Mucosa of descending colon (tissue), 3 donors: Measurements from ENCODE around the gene TIPARP. TPM values are rescaled to one million over a fixed set of nuclear protein-coding genes. Genes with fewer than 3 reads are reported as not detected.
A peak's percentile ranks its signal among the peaks of the same experiment; 100 is the strongest.

ENCODE experiments used
- ATAC-seq: fragments of 200-7000 bp; cut with Tn5 transposase; one replicate; pipeline ENCODE4 v1.9.1; 2020; ENCODE audit warnings: mild to moderate bottlenecking, moderate library complexity
- DNase-seq, 3 donors: peaks; one replicate each; pipeline ENCODE4 v3.0.0-alpha.2; 2020
- H3K36me3 ChIP-seq: fragments of 200-600 bp; one replicate; pipeline ENCODE4 v1.8.0; 2021; ENCODE audit warnings: low read depth, mild to moderate bottlenecking
- H3K4me1 ChIP-seq: fragments of 200-600 bp; one replicate; pipeline ENCODE4 v1.8.0; 2021; ENCODE audit warnings: low read depth, mild to moderate bottlenecking
- H3K4me3 ChIP-seq: fragments of 200-600 bp; one replicate; pipeline ENCODE4 v1.8.0; 2021; ENCODE audit warnings: mild to moderate bottlenecking
- H3K9me3 ChIP-seq: fragments of 200-600 bp; one replicate; pipeline ENCODE4 v1.8.0; 2021; ENCODE audit warnings: mild to moderate bottlenecking
- CTCF ChIP-seq: fragments of 200-600 bp; IDR thresholded peaks from one replicate; pipeline ENCODE4 v1.8.0; 2022; ENCODE audit warnings: antibody characterized with exemption, mild to moderate bottlenecking
- intact Hi-C, 2 donors: fragments of 100-400 bp; cut with DNase I in 1 of 2; cut with micrococcal nuclease in 1 of 2; formaldehyde crosslinking; loops; one replicate each; pipeline versions ENCODE4 v1.11.0 to v1.11.1; 2022; cut with DNase I, micrococcal nuclease
- total RNA-seq, 3 donors: library from RNA; stranded (reverse); fragmentation: NEBNext Ultra II Directional in 2 of 3; extraction: Animal tissue kit (Norgen Biotek cat#: 25700) in 2 of 3; gene quantifications; one replicate each; pipeline versions ENCODE4 v1.2.1 to v1.2.4, GENCODE V29; 2021 to 2023
- donor health status: DM: no; HTN: no; CAD: no; lungs with moderate emphysema.
- donor health status: DM: no; HTN: no; CAD: no.
- donor health status: DM: no; HTN: yes; CAD: no.

The TIPARP gene
- total RNA-seq, 3 donors from 2014 or later: 26.4 to 28.6 (median 26.7) TPM

DNA sequence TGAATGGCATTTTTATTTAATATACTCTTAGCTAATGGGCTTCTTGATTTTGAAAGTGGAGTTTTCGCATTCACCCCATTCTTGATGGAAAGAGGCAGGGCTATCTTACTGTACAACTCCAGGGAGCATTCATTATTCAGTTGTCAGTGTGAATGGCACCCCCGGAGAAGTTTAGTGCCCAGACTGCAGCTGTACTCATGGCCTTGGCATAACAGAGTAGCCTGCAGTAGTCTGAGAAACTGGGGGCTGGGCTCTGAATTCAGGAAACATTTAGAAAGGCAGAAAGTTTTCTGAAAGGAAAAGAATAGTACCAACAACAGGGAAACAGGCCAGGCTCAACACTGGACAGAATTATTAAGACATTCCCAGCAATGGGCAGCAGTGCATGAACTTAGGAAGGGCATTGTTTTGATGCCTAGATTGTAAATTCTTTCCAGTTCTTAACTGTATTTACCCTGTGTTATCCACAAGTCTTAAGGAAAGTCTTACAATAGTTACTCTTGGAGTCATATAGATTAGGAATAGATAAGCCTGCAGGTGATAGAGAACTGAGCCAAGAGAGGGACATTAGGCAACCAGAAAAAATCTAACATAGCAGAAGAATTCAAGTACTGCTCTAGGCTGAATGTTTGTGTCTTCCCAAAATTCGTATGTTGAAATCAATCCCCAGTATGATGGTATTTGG is 44.4 kb downstream of the TIPARP start:
- no peak for DNase-seq
- H3K4me3 ChIP-seq: no peak overlapping the region
- TF ChIP-seq CTCF: no peak
- no peaks in the 10 kb centered on the region for H3K9me3 ChIP-seq
- H3K4me1 ChIP-seq: no peaks in the 10 kb centered on the region
- peak; percentile 57 for ATAC-seq
- intact Hi-C loops: no loop called here
- H3K36me3 ChIP-seq: no peaks in the 10 kb centered on the region

DNA sequence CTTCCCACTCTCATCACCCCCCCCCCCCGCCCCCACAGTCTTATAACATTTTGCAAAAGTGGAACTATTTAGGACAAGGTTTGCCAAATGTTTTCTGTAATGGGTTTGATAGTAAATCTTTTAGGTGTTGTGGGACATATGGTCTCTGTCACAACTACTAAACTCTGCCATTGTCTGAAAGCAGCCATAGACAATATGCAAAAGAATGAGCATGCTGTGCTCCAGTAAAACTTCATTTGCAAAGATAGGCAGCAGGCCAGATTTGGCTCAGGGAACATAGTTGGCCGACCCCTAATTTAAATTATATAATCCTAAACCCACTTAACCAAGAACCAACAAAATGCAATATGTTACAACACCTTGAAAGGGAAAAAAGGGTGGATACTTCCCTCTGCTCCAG is 46.4 kb downstream of the TIPARP start:
- intact Hi-C loops: no loop called here
- no peak overlapping the region for H3K4me3 ChIP-seq
- ATAC-seq (no peak), DNase-seq (no peak)
- H3K9me3 ChIP-seq: no peaks in the 10 kb centered on the region
- H3K36me3 ChIP-seq: no peaks in the 10 kb centered on the region
- H3K4me1 ChIP-seq: no peaks in the 10 kb centered on the region
- TF ChIP-seq CTCF: no peak

GRCh38 chr3:156721687-156722618 is 47.6 kb downstream of the TIPARP start:
- Histone ChIP-seq H3K4me3 (no peak overlapping the region), H3K4me1 (peaks cover 3% of the 10 kb centered on the region), H3K36me3 (no peaks in the 10 kb centered on the region), H3K9me3 (no peaks in the 10 kb centered on the region)
- ATAC-seq: no peak
- intact Hi-C loops: no loop called here
- TF ChIP-seq CTCF: no peak
- no peak for DNase-seq

DNA sequence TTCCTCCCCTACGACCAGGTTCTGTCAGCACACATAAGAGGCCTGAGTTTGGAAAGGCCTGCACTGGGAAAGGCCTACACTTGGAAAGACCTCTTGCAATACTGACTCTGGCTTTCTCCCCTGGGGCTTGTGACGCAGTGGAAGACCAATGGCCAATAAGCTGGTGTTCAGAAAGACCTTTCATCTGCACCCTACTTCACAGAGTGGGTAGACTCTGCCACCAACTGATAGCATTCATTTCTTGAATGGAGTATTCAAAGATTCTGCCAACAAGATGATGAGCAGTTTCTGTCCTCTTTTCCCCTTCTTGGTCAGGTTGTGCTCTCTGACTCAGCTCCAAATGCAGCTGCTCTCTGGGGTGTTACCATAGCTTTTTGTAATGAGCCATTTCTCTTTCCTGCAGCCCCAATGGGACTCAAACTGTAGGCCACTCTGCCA is 48.8 kb downstream of the TIPARP start:
- no peak for DNase-seq
- no peak for TF ChIP-seq CTCF
- no peak for ATAC-seq
- Histone ChIP-seq H3K4me1 (peaks cover 3% of the 10 kb centered on the region), H3K4me3 (no peak overlapping the region), H3K36me3 (no peaks in the 10 kb centered on the region), H3K9me3 (no peaks in the 10 kb centered on the region)
- intact Hi-C loops: no loop called here

DNA sequence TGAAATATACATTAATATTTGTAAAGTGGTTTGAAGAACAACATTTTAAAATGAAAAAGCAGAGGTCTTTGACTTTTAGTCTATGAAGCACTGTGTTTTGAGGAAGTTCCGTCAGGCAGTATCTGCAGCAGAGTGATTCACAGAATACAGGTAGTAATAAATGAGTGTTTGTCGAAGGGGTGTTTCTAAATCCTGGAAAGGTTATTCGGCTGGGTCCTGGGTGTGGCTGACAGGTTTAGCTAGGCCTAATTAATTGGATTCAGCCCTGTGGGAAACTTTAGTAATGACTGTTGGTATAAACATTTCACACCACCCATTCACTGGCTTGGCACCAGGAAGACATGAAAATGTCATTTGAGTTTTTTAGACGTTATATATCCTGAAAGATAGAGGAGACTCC is 51.3 kb downstream of the TIPARP start:
- TF ChIP-seq CTCF: no peak
- ATAC-seq (peak; percentile 97), DNase-seq (peak in 1 of 3 donors; percentile 78)
- Histone ChIP-seq H3K9me3 (no peaks in the 10 kb centered on the region), H3K4me3 (no peak overlapping the region), H3K4me1 (peaks cover 3% of the 10 kb centered on the region), H3K36me3 (no peaks in the 10 kb centered on the region)
- intact Hi-C loops: no loop called here
